HFFc6 (cell line): ENCODE measurements around the gene CPNE4. TPM values are rescaled to one million over a fixed set of nuclear protein-coding genes. Genes with fewer than 3 reads are reported as not detected.

Experiments used
- DNase-seq: peaks from one replicate; pipeline ENCODE4 v3.0.0-alpha.2; 2018
- H3K27ac Mint-ChIP-seq: 2 replicates; pipeline ENCODE4 v1.8.0; 2020; ENCODE audit warnings: mild to moderate bottlenecking, mixed read lengths
- H3K27me3 Mint-ChIP-seq: 2 replicates; pipeline ENCODE4 v1.8.0; 2021; ENCODE audit warnings: mild to moderate bottlenecking, moderate library complexity, mixed read lengths; ENCODE audit not compliant: insufficient read depth
- H3K36me3 Mint-ChIP-seq: 2 replicates; pipeline ENCODE4 v1.8.0; 2021; ENCODE audit warnings: low read depth, mixed read lengths
- H3K4me1 Mint-ChIP-seq: 2 replicates; pipeline ENCODE4 v1.8.0; 2020; ENCODE audit warnings: low read depth, mixed read lengths
- H3K4me3 Mint-ChIP-seq: 2 replicates; pipeline ENCODE4 v1.8.0; 2020; ENCODE audit warnings: mild to moderate bottlenecking, moderate library complexity, mixed read lengths
- H3K9me3 Mint-ChIP-seq: 2 replicates; pipeline ENCODE4 v1.8.0; 2020; ENCODE audit warnings: mild to moderate bottlenecking, mixed read lengths
- CTCF ChIP-seq: fragments of 200-600 bp; sonication (generic); IDR thresholded peaks from 2 replicates; pipeline ENCODE4 v1.5.0; 2021; ENCODE audit warnings: antibody characterized with exemption, mild to moderate bottlenecking
- total RNA-seq, 6 experiments: library from RNA; stranded (reverse); fragmentation: NEBNext Ultra II Directional; extraction: Animal tissue kit (Norgen Biotek cat#: 25700); gene quantifications; 2 replicates in 1 of 6; 3 replicates in 5 of 6; pipeline ENCODE4 v1.2.3, GENCODE V29; 2021

CPNE4 gene
- total RNA-seq, 6 experiments from 2014 or later: not detected

GRCh38 chr3:131608741-131609140 lies 426.1 kb downstream of the CPNE4 start:
- H3K9me3 Mint-ChIP-seq: no peaks in the 10 kb centered on the region; the same call in 1 of the 2 replicates
- TF ChIP-seq CTCF: no peak
- no peak overlapping the region for H3K27ac Mint-ChIP-seq
- peaks cover 5% of the 10 kb centered on the region; the same call in 1 of the 2 replicates for H3K27me3 Mint-ChIP-seq
- DNase-seq: no peak
- H3K36me3 Mint-ChIP-seq: no peaks in the 10 kb centered on the region
- no peaks in the 10 kb centered on the region; the same call in 1 of the 2 replicates for H3K4me1 Mint-ChIP-seq
- no peak overlapping the region for H3K4me3 Mint-ChIP-seq

GRCh38 chr3:131608296-131608695 lies 426.5 kb downstream of the CPNE4 start:
- no peak for TF ChIP-seq CTCF
- no peak overlapping the region for H3K4me3 Mint-ChIP-seq
- H3K36me3 Mint-ChIP-seq: no peaks in the 10 kb centered on the region
- H3K4me1 Mint-ChIP-seq: no peaks in the 10 kb centered on the region; the same call in 1 of the 2 replicates
- no peak overlapping the region for H3K27ac Mint-ChIP-seq
- DNase-seq: no peak
- H3K9me3 Mint-ChIP-seq: no peaks in the 10 kb centered on the region
- H3K27me3 Mint-ChIP-seq: peaks cover 5% of the 10 kb centered on the region; the same call in 1 of the 2 replicates

- no peak overlapping the region for H3K27ac Mint-ChIP-seq
- TF ChIP-seq CTCF: no peak
- DNase-seq: no peak
- H3K27me3 Mint-ChIP-seq: peaks cover 5% of the 10 kb centered on the region
- H3K4me3 Mint-ChIP-seq: no peak overlapping the region
- no peaks in the 10 kb centered on the region; the same call in 1 of the 2 replicates for H3K4me1 Mint-ChIP-seq
- no peaks in the 10 kb centered on the region for H3K9me3 Mint-ChIP-seq
- H3K36me3 Mint-ChIP-seq: no peaks in the 10 kb centered on the region
These were observed 428.9 kb downstream of the CPNE4 start for GRCh38 chr3:131605916-131606315.

GRCh38 chr3:131602011-131602779 lies 432.6 kb downstream of the CPNE4 start:
- no peak overlapping the region for H3K4me3 Mint-ChIP-seq
- no peak for DNase-seq
- no peak for TF ChIP-seq CTCF

GRCh38 chr3:131597816-131598215 lies 437.0 kb downstream of the CPNE4 start:
- DNase-seq: no peak
- no peaks in the 10 kb centered on the region for H3K36me3 Mint-ChIP-seq
- peaks cover 6% of the 10 kb centered on the region for H3K27me3 Mint-ChIP-seq
- no peaks in the 10 kb centered on the region for H3K9me3 Mint-ChIP-seq
- no peak overlapping the region for H3K4me3 Mint-ChIP-seq
- H3K4me1 Mint-ChIP-seq: no peaks in the 10 kb centered on the region
- no peak for TF ChIP-seq CTCF
- H3K27ac Mint-ChIP-seq: no peak overlapping the region

More at GRCh38 chr3:131602011-131602779, 432.6 kb downstream of the CPNE4 start:
- H3K27ac Mint-ChIP-seq: no peak overlapping the region
- peaks cover 7% of the 10 kb centered on the region for H3K27me3 Mint-ChIP-seq
- no peaks in the 10 kb centered on the region for H3K4me1 Mint-ChIP-seq
- no peaks in the 10 kb centered on the region for H3K36me3 Mint-ChIP-seq
- no peaks in the 10 kb centered on the region for H3K9me3 Mint-ChIP-seq
